ENCODE data around the gene KHK.
"Not testable (repeated sequence)": the region's sequence is repeated elsewhere in the genome, so short reads cannot be mapped to it uniquely, and the experiment has no call there.

Gene KHK

DNA sequence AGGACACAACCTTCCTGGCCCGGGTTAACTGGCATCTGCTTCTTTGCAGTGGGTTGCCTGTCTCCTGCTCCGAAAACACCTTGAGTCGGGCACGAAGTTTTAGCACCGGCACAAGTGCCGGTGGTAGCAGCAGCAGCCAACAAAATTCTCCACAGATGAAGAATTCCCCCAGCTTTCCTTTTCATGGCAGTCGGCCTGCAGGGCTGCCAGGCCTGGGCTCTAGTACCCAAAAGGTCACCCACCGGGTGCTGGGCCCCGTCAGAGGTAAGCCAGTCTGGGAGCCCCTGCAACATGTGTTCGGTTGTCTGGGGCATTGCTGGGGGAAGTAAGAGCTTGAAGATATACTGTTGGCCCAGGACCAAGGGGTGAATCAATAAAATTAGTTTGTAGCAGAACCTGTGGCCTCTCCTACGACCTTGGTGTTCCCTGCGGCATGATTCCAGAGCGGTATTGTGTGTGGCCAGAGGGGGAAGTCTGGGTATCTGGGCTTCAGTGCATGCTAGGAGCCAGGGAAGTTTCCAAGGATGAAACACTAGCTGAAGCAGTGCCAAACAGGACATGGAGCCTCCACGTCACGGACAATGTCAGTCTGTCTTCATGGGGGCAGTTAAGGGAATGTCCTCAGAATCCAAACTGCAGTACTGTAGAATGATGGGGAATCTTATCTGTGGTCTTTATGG is 27.3 kb upstream of the KHK start:
- DNase-seq (ENCODE audit: low read depth, low spot score), result no peak

DNA sequence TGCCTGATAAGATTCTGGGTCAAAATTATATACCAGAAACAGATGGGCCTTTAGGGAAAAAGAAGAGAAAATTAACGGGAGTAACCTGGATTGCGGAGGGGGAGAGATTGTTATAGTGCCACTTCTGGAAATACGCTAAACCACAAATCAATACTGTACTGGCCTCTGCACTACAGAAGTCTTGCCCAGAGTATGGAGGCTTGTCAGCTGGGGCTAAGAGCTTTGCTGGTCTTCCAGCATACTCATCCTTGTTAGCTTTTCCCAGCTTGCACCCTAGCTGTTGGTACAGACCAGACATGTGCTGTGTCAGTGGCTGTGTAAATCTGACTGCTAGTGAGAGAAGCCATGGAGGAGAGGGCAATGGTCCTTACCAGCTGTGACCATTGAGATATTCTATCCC is 26.2 kb upstream of the KHK start:
- no peak for DNase-seq (ENCODE audit: low read depth, low spot score)

- no peak for DNase-seq (ENCODE audit: low read depth, low spot score)
Observed at GRCh38 chr2:27065128-27065527, 21.4 kb upstream of the KHK start.

DNA sequence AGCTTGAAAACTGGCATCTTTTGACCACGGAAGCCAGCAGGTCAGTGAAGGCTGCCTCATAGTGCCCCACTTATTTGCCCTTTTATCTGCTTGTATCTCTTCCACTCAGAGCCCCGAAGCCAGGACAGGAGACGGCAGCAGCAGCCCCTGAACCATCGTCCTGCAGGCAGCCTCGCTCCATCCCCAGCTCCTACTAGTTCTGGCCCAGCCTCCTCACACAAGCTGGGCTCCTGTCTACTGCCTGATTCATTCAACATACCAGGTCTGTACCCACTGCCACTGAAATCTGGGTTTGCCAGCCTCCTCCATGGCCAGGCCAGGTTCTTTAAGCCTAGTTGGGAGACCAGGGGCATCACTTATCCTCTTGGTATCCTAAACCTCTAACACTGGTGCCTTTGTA is 19.2 kb upstream of the KHK start:
- DNase-seq (ENCODE audit: low read depth, low spot score), result no peak

GRCh38 chr2:27069436-27069835 is 17.1 kb upstream of the KHK start:
- DNase-seq (ENCODE audit: low read depth, low spot score), result no peak

- no peak for DNase-seq (ENCODE audit: low read depth, low spot score)
Observed at GRCh38 chr2:27069961-27070618, 16.5 kb upstream of the KHK start.

DNA sequence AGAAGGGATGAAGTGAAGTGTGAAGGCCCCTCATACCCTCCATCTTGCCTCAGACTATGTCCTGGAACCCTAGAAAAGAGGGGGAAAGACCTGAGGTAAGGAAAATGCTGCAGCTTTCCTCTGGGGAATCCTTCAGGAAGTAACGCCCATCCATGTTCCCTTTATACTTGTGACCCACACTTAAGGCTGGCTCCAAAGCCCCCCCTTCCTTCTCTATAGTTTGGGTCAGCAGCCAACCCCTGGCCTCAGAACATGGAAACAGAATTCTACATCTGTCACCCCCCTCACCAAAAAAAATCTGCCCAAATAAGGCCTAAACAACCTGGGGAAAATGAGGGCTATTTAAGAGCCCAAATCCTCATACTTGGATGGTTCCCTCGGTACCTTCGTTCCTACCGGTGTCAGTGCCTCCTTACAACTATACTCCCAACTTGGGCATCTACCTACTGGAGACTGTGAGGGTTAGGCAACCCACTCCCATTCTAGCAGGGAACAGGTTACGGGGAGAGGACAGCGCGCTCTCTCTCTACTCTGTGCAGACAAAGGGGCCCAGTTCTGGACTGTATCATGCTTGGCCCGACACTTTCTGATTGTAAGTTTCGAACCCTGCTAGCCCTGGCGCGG is 15.8 kb upstream of the KHK start:
- no peak for DNase-seq (ENCODE audit: low read depth, low spot score)

- peak; percentile 91 for DNase-seq (ENCODE audit: low read depth, low spot score)
Observed at GRCh38 chr2:27071277-27071989, 15.1 kb upstream of the KHK start, which contains the start of gene OST4. Gene OST4, minus strand, starts transcription at chr2:27071654.

DNA sequence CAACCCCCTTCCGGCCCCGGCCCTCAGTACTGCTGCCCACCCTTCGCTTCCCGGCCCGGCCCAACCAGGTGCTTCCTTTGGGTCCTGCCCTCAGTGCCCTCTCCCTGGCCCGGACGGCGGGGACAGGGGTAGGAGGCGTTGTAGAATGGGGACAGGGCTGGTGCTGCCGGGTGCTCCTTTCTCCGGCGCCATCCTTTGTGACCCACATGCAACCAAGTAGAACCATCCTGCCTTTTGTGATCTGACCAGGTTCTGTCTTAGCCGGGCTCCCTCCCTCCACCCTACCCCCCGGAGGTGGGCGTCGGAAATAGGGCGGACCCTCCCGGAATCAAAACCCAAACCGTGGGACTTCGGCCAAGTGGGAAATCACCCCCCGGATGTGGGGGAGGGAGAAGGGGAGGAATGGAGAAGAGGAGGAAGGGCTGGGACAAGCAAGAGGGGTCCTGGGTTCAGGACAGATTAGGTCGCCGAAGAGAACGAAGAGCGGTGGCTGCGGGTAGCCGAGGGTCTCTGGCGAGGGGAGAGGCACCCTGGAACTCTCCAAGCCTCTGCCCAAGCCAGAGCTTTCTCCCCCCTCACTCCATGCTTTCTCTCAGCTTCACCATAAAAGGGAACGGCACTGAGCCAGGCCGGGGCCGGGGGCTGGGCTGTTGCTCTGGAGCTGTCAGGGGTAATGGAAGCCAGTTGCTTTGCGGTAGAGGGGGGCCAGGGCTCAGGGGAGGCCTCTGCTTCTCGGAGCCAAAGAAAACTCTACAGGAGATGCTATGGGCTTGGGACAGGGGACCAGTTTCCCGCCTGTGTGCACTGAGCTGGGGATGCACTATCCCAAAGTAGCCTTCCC is 14.4 kb upstream of the KHK start:
- DNase-seq (ENCODE audit: low read depth, low spot score), result peak; percentile 64

GRCh38 chr2:27072920-27073319 is 13.7 kb upstream of the KHK start:
- DNase-seq (ENCODE audit: low read depth, low spot score), result no peak

- no peak for DNase-seq (ENCODE audit: low read depth, low spot score)
Observed at GRCh38 chr2:27073782-27074181, 12.8 kb upstream of the KHK start.

GRCh38 chr2:27074738-27075565 is 11.6 kb upstream of the KHK start:
- DNase-seq (ENCODE audit: low read depth, low spot score), result no peak

GRCh38 chr2:27075566-27075871 is 11.1 kb upstream of the KHK start:
- not testable (repeated sequence) for DNase-seq (ENCODE audit: low read depth, low spot score)

DNA sequence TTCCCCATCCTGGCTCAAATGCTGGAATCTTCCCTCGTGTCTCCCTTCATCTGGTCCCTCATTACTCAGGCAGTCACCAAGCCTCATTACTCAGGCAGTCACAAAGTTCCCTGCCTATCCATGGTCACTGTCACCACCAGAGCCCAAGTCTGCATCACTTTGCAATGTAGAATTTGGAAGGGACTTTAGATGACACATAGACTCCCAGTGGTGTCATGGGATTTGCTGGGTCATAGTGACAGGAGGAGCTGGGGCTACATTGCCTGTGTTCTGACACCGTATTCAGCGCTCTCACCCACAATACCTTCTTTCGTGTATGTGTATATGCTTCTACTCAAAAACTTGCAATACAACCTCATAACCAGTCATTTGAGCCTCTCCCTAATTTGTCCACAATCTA is 10.2 kb upstream of the KHK start:
- DNase-seq (ENCODE audit: low read depth, low spot score), result no peak

- DNase-seq (ENCODE audit: low read depth, low spot score), result no peak
Observed at GRCh38 chr2:27077231-27077630, 9.3 kb upstream of the KHK start.

- no peak for DNase-seq (ENCODE audit: low read depth, low spot score)
Observed at GRCh38 chr2:27078267-27079194, 8.0 kb upstream of the KHK start, which contains the start of gene EMILIN1. Gene EMILIN1, plus strand, starts transcription at chr2:27078615. Its CDS starts 451 bp downstream, at chr2:27079066.

GRCh38 chr2:27079233-27080139 is 7.1 kb upstream of the KHK start:
- no peak for DNase-seq (ENCODE audit: low read depth, low spot score)

DNA sequence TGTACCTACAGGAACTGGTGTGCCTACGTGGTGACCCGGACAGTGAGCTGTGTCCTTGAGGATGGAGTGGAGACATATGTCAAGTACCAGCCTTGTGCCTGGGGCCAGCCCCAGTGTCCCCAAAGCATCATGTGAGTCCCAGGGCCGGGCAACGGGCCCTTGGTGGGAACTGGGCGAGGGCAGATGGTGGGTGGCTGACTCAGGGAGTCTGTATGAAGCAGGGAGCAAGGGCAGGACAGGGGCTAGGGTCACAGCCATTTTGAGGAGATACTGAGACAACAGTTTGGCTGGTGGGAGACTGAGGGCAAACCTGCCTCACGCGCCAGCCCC is 6.5 kb upstream of the KHK start:
- no peak for DNase-seq (ENCODE audit: low read depth, low spot score)

DNA sequence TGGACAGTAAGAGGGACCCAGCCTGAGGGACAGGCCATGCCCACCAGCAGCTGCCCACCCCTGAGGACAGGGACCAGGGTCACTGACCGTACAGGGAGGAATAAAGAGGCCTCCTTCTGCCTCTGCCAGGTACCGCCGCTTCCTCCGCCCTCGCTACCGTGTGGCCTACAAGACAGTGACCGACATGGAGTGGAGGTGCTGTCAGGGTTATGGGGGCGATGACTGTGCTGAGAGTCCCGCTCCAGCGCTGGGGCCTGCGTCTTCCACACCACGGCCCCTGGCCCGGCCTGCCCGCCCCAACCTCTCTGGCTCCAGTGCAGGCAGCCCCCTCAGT is 6.0 kb upstream of the KHK start:
- DNase-seq (ENCODE audit: low read depth, low spot score), result no peak

Measured in ELF-1 (cell line).